Endothelial cell of umbilical vein (primary cell): ENCODE measurements around the gene CLIP2.

ENCODE experiments used
- EZH2 ChIP-seq: IDR thresholded peaks from 2 replicates; pipeline ENCODE4 v1.6.1; 2012; ENCODE audit warnings: borderline replicate concordance, low read depth, mild to moderate bottlenecking, moderate library complexity, low read length, inconsistent platforms; ENCODE audit not compliant: severe bottlenecking
- JUN ChIP-seq: IDR thresholded peaks from 2 replicates; pipeline ENCODE4 v1.6.1; 2011; ENCODE audit warnings: borderline replicate concordance, low read depth; ENCODE audit not compliant: insufficient read length, insufficient read depth
- MYC ChIP-seq: IDR thresholded peaks from one replicate; pipeline ENCODE4 v1.6.1; 2011; ENCODE audit warnings: mild to moderate bottlenecking, low read depth, low read length
- POLR2A ChIP-seq: IDR thresholded peaks from 2 replicates; pipeline ENCODE4 v1.6.1; 2012; ENCODE audit warnings: low read depth, mild to moderate bottlenecking, control low read depth, low read length
- POLR2AphosphoS5 ChIP-seq: IDR thresholded peaks from 2 replicates; pipeline ENCODE4 v1.6.1; 2012; ENCODE audit warnings: low read depth, mild to moderate bottlenecking, control low read depth, low read length, moderate library complexity; ENCODE audit not compliant: insufficient read depth
- TF ChIP-seq, protein P1 (sequence below), 2 donors: IDR thresholded peaks; 1 replicate in 1 of 2; 2 replicates in 1 of 2; pipeline ENCODE4 v1.5.1; 2011; ENCODE audit warnings: low read length in 2 of 2, mild to moderate bottlenecking in 2 of 2, moderate library complexity in 2 of 2, control low read depth in 1 of 2, inconsistent platforms in 1 of 2, low read depth in 1 of 2; ENCODE audit not compliant: insufficient read depth in 1 of 2; ENCODE audit errors: extremely low read depth in 1 of 2

DNA sequence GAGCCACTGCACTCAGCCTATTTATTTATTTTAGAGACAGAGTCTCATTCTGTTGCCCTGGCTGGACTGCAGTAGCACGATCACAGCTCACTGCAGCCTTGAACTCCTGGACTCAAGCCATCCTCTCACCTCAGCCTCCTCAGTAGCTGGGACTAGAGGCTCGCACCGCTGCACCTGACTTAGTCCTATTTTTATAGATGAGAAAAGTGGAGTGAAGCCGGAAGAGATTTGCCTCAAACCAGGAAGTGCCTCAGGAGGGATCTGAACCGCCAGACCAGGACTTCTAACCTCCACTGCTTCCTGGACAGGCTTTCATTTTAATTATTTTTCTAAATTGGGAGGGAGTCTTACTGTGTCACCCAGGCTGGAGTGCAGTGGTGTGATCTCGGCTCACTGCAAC is 17.5 kb upstream of the CLIP2 start:
- TF ChIP-seq, protein P1, sequence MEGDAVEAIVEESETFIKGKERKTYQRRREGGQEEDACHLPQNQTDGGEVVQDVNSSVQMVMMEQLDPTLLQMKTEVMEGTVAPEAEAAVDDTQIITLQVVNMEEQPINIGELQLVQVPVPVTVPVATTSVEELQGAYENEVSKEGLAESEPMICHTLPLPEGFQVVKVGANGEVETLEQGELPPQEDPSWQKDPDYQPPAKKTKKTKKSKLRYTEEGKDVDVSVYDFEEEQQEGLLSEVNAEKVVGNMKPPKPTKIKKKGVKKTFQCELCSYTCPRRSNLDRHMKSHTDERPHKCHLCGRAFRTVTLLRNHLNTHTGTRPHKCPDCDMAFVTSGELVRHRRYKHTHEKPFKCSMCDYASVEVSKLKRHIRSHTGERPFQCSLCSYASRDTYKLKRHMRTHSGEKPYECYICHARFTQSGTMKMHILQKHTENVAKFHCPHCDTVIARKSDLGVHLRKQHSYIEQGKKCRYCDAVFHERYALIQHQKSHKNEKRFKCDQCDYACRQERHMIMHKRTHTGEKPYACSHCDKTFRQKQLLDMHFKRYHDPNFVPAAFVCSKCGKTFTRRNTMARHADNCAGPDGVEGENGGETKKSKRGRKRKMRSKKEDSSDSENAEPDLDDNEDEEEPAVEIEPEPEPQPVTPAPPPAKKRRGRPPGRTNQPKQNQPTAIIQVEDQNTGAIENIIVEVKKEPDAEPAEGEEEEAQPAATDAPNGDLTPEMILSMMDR (IDR thresholded peaks at IDR 0.05; ENCODE audit: extremely low read depth in 1 of 2, insufficient read depth in 1 of 2, low read depth in 1 of 2, low read length in 2 of 2), result no peak
- TF ChIP-seq EZH2, result no peak
- TF ChIP-seq POLR2A, result no peak
- no peak for TF ChIP-seq POLR2AphosphoS5
- TF ChIP-seq JUN, result no peak
- TF ChIP-seq MYC, result no peak
